ENCODE data around the gene SLC35F4.
"Not testable (repeated sequence)": the region's sequence is repeated elsewhere in the genome, so short reads cannot be mapped to it uniquely, and the experiment has no call there.

Gene SLC35F4

DNA sequence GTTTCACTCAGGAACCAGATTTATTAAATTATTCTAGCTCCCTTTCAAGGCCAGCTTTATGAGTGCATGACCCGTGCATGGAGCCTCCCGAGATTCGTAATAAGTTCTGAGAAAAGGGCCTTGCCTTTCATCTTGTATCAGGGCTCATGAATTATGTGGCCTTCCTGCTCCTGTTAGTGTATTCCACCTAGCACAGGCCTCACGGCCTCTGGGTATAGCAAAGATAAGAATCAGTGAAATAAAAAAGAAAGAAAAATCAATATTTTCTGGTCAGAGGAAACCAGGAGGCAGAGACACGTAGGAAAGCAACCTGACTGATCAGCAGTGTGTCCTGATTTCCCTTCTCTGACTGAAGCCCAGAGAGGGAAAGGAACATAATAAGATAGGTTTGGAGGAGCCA, 111.4 kb downstream of the SLC35F4 start:
- no peak overlapping the region for H3K4me3 ChIP-seq (replicated peaks; ENCODE audit: insufficient read depth, low read length)
- H3K27ac ChIP-seq (replicated peaks): no peak overlapping the region
- no peak for DNase-seq (ENCODE audit: low read depth in 1 of 2, low spot score in 1 of 2)
- no peak for TF ChIP-seq SPI1 (IDR thresholded peaks at IDR 0.05; ENCODE audit: borderline replicate concordance, low read depth)
- TF ChIP-seq GABPA (IDR thresholded peaks at IDR 0.05; ENCODE audit: low read depth): no peak
- no peak for TF ChIP-seq POLR2AphosphoS5 (IDR thresholded peaks at IDR 0.05; ENCODE audit: low read depth)
- no peaks in the 10 kb centered on the region for H3K27me3 ChIP-seq (ENCODE audit: insufficient read depth, poor library complexity, severe bottlenecking)

DNA sequence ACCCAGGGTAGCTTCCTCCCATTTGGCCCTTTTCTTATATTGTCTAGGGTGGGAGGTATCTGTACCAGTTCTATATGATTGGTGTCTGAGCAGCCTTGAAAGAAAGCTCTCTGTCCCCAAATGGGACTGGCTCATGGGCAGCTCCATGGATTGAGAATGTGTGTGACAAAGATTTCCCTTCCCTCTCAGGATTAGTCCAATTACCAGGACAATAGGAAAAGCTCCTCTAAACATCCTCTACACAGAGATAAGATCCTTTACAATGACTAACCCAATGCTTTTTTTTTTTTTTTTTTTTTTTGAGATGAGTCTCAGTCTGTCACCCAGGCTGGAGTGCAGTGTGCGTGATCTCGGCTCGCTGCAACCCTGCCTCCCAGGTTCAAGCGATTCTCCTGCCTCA, 112.1 kb downstream of the SLC35F4 start:
- Histone ChIP-seq H3K27ac (replicated peaks) (no peak overlapping the region), H3K4me3 (replicated peaks; ENCODE audit: insufficient read depth, low read length) (no peak overlapping the region), H3K27me3 (ENCODE audit: insufficient read depth, poor library complexity, severe bottlenecking) (no peaks in the 10 kb centered on the region)
- TF ChIP-seq, protein P1, sequence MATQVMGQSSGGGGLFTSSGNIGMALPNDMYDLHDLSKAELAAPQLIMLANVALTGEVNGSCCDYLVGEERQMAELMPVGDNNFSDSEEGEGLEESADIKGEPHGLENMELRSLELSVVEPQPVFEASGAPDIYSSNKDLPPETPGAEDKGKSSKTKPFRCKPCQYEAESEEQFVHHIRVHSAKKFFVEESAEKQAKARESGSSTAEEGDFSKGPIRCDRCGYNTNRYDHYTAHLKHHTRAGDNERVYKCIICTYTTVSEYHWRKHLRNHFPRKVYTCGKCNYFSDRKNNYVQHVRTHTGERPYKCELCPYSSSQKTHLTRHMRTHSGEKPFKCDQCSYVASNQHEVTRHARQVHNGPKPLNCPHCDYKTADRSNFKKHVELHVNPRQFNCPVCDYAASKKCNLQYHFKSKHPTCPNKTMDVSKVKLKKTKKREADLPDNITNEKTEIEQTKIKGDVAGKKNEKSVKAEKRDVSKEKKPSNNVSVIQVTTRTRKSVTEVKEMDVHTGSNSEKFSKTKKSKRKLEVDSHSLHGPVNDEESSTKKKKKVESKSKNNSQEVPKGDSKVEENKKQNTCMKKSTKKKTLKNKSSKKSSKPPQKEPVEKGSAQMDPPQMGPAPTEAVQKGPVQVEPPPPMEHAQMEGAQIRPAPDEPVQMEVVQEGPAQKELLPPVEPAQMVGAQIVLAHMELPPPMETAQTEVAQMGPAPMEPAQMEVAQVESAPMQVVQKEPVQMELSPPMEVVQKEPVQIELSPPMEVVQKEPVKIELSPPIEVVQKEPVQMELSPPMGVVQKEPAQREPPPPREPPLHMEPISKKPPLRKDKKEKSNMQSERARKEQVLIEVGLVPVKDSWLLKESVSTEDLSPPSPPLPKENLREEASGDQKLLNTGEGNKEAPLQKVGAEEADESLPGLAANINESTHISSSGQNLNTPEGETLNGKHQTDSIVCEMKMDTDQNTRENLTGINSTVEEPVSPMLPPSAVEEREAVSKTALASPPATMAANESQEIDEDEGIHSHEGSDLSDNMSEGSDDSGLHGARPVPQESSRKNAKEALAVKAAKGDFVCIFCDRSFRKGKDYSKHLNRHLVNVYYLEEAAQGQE (IDR thresholded peaks at IDR 0.05; ENCODE audit: insufficient replicate concordance, low read depth): no peak
- TF ChIP-seq SPI1 (IDR thresholded peaks at IDR 0.05; ENCODE audit: borderline replicate concordance, low read depth): no peak
- TF ChIP-seq, protein P2, sequence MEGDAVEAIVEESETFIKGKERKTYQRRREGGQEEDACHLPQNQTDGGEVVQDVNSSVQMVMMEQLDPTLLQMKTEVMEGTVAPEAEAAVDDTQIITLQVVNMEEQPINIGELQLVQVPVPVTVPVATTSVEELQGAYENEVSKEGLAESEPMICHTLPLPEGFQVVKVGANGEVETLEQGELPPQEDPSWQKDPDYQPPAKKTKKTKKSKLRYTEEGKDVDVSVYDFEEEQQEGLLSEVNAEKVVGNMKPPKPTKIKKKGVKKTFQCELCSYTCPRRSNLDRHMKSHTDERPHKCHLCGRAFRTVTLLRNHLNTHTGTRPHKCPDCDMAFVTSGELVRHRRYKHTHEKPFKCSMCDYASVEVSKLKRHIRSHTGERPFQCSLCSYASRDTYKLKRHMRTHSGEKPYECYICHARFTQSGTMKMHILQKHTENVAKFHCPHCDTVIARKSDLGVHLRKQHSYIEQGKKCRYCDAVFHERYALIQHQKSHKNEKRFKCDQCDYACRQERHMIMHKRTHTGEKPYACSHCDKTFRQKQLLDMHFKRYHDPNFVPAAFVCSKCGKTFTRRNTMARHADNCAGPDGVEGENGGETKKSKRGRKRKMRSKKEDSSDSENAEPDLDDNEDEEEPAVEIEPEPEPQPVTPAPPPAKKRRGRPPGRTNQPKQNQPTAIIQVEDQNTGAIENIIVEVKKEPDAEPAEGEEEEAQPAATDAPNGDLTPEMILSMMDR (IDR thresholded peaks at IDR 0.05; ENCODE audit: insufficient read depth, low read length): no peak
- TF ChIP-seq GABPA (IDR thresholded peaks at IDR 0.05; ENCODE audit: low read depth): no peak
- no peak for TF ChIP-seq POLR2AphosphoS5 (IDR thresholded peaks at IDR 0.05; ENCODE audit: low read depth)
- no peak for DNase-seq (ENCODE audit: low read depth in 1 of 2, low spot score in 1 of 2)

DNA sequence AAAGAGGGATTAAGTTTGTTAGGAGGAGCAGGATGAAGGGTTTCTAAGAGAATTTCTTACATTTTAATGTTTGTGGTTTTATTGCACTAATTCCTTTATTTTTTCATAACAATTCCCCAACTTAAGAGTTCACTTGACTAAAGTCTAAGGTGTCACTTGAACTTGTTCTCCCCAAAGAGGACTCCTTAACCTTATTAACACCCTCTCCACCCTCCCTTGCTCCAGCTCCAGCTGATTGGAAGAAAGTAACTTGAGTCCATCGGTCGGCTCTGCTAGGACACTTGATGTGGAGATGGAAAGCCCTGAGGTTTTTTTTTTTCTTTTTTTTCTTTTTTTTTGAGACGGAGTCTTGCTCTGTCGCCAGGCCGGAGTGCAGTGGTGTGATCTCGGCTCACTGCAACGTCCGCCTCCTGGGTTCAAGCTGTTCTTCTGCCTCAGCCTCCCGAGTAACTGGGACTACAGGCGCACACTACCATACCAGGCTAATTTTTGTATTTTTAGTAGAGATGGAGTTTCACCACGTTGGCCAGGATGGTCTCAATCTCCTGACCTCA, 113.7 kb downstream of the SLC35F4 start:
- H3K4me3 ChIP-seq (replicated peaks; ENCODE audit: insufficient read depth, low read length); H3K27ac ChIP-seq (replicated peaks); H3K27me3 ChIP-seq (ENCODE audit: insufficient read depth, poor library complexity, severe bottlenecking); DNase-seq (ENCODE audit: low read depth in 1 of 2, low spot score in 1 of 2): not testable (repeated sequence)

DNA sequence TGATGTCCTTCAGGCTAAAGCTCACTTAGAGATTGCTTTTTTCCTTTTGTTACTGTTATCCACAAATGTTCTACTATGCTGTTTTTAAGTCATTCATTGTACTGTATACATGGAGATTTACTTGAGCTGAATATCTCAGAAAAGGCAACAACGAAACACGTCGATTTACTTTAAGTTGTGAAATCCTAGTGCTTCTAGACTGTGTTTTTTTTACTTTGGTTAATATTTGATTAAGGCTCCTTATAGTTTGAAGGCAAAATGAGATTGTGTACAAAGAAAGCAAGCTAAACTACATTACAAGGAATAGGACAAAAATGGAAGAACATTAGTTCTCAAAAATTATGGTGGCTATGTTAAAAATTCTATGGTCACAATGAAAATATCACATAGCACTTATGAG, 114.5 kb downstream of the SLC35F4 start:
- no peak for DNase-seq (ENCODE audit: low read depth in 1 of 2, low spot score in 1 of 2)
- H3K4me3 ChIP-seq (replicated peaks; ENCODE audit: insufficient read depth, low read length): no peak overlapping the region
- H3K27me3 ChIP-seq (ENCODE audit: insufficient read depth, poor library complexity, severe bottlenecking): no peaks in the 10 kb centered on the region
- no peak overlapping the region for H3K27ac ChIP-seq (replicated peaks)
- TF ChIP-seq, protein P1 (IDR thresholded peaks at IDR 0.05; ENCODE audit: insufficient replicate concordance, low read depth): no peak
- TF ChIP-seq, protein P2 (IDR thresholded peaks at IDR 0.05; ENCODE audit: insufficient read depth, low read length): no peak
- no peak for TF ChIP-seq POLR2AphosphoS5 (IDR thresholded peaks at IDR 0.05; ENCODE audit: low read depth)
- TF ChIP-seq GABPA (IDR thresholded peaks at IDR 0.05; ENCODE audit: low read depth): no peak
- TF ChIP-seq SPI1 (IDR thresholded peaks at IDR 0.05; ENCODE audit: borderline replicate concordance, low read depth): no peak

DNA sequence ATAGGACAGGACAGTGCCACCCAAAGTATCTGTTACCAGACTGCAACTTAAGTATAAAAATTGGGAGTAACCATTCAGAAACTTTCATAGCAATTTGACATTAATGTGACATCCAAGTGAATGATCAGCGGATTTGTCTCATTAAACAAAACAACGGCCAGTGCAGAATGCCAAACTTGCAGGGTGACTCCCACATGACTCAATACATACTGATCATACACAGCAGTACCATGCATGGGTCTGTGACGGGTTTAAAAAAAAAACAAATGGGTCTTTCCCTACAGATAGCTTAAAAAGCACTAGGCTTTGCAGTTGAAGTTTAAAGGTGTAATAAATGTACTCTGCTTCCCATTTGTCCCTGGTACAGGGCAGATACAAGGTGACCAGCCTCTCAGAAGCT, 116.6 kb downstream of the SLC35F4 start:
- H3K27me3 ChIP-seq (ENCODE audit: insufficient read depth, poor library complexity, severe bottlenecking): no peaks in the 10 kb centered on the region
- TF ChIP-seq, protein P1 (IDR thresholded peaks at IDR 0.05; ENCODE audit: insufficient replicate concordance, low read depth): no peak
- TF ChIP-seq SPI1 (IDR thresholded peaks at IDR 0.05; ENCODE audit: borderline replicate concordance, low read depth) (no peak), GABPA (IDR thresholded peaks at IDR 0.05; ENCODE audit: low read depth) (no peak), POLR2AphosphoS5 (IDR thresholded peaks at IDR 0.05; ENCODE audit: low read depth) (no peak)
- TF ChIP-seq, protein P2 (IDR thresholded peaks at IDR 0.05; ENCODE audit: insufficient read depth, low read length): no peak
- H3K27ac ChIP-seq (replicated peaks): no peak overlapping the region
- no peak overlapping the region for H3K4me3 ChIP-seq (replicated peaks; ENCODE audit: insufficient read depth, low read length)
- no peak for DNase-seq (ENCODE audit: low read depth in 1 of 2, low spot score in 1 of 2)
